Stimulated activated CD8-positive, alpha-beta memory T cell treated with anti-CD3 and anti-CD28 coated beads, Interleukin-2, amount 100 ng/mL, for 48 hours (primary cell): Measurements from ENCODE around the gene ZDHHC12.

ENCODE experiments used
- DNase-seq, 2 donors: peaks; one replicate each; pipeline ENCODE4 v3.0.0-alpha.2; 2020; ENCODE audit warnings: low read depth in 2 of 2

The ZDHHC12 gene

GRCh38 chr9:128685636-128686489 is 38.1 kb downstream of the ZDHHC12 start:
- DNase-seq, result no peak

- DNase-seq, result peak; percentile 61 to 69
Measured at GRCh38 chr9:128684325-128685199, 39.4 kb downstream of the ZDHHC12 start.

GRCh38 chr9:128684065-128684324 is 39.9 kb downstream of the ZDHHC12 start:
- no peak for DNase-seq

GRCh38 chr9:128683340-128684064 is 40.4 kb downstream of the ZDHHC12 start:
- DNase-seq, result no peak

- DNase-seq, result no peak
Measured at GRCh38 chr9:128677794-128678193, 46.1 kb downstream of the ZDHHC12 start.

- no peak for DNase-seq
Measured at GRCh38 chr9:128675382-128675781, 48.5 kb downstream of the ZDHHC12 start.
